Uterus (tissue), 4 donors: Measurements from ENCODE around the gene ADARB2. TPM values are rescaled to one million over a fixed set of nuclear protein-coding genes. Genes with fewer than 3 reads are reported as not detected.

ENCODE experiments used
- DNase-seq, 2 donors: peaks; one replicate each; pipeline ENCODE4 v3.0.0-alpha.2; 2019 to 2020
- H3K27ac ChIP-seq, 2 donors: fragments of 200-600 bp; sonication (generic); 1 replicate in 1 of 2; 2 replicates in 1 of 2; pipeline ENCODE4 v1.5.1; 2016 to 2018
- H3K27me3 ChIP-seq, 2 donors: fragments of 200-600 bp; sonication (generic); one replicate each; pipeline ENCODE4 v1.5.1; 2018 to 2019; ENCODE audit warnings: control low read depth in 1 of 2
- H3K36me3 ChIP-seq, 2 donors: fragments of 200-600 bp; sonication (generic); one replicate each; pipeline ENCODE4 v1.5.1; 2019; ENCODE audit warnings: control low read depth in 1 of 2
- H3K4me1 ChIP-seq, 2 donors: fragments of 200-600 bp; sonication (generic); one replicate each; pipeline ENCODE4 v1.5.1; 2018 to 2019; ENCODE audit warnings: control low read depth in 1 of 2
- H3K4me3 ChIP-seq, 2 donors: fragments of 200-600 bp; sonication (generic); 1 replicate in 1 of 2; 2 replicates in 1 of 2; pipeline ENCODE4 v1.5.1; 2018 to 2019; ENCODE audit warnings: mild to moderate bottlenecking in 1 of 2
- H3K9me3 ChIP-seq, 2 donors: fragments of 200-600 bp; sonication (generic); one replicate each; pipeline ENCODE4 v1.5.1; 2019; ENCODE audit warnings: control low read depth in 1 of 2
- CTCF ChIP-seq, 4 experiments: fragments of 200-600 bp in 2 of 4; fragments of 450-650 bp in 2 of 4; sonication (generic) in 2 of 4; IDR thresholded peaks; one replicate each; pipeline ENCODE4 v1.5.1; 2016 to 2019; ENCODE audit warnings: antibody characterized with exemption in 4 of 4, mild to moderate bottlenecking in 2 of 4, moderate library complexity in 1 of 4
- POLR2A ChIP-seq, 2 donors: fragments of 450-650 bp; IDR thresholded peaks; one replicate each; pipeline ENCODE4 v1.6.1; 2016; ENCODE audit warnings: antibody characterized with exemption in 2 of 2, mild to moderate bottlenecking in 1 of 2, moderate library complexity in 1 of 2
- intact Hi-C: fragments of 100-400 bp; cut with DNase I; formaldehyde crosslinking; loops from one replicate; pipeline ENCODE4 v1.15.1; 2023; ENCODE audit warnings: low total_unique reads
- total RNA-seq, 4 donors: library from RNA; depleted of rRNA in 3 of 4; stranded (reverse); fragments of >200 nt in 3 of 4; gene quantifications; one replicate each; pipeline versions ENCODE4 v1.1.0 to v1.2.4, GENCODE V29; 2014 to 2023
- donor health status: DM: yes; HTN: yes; CAD: no.

Gene ADARB2
- total RNA-seq, 4 donors from 2014 or later, result 0.76 to 2.6 (median 2.0) TPM; not detected in 1

GRCh38 chr10:1324903-1325302 lies 412.4 kb downstream of the ADARB2 start:
- no peak overlapping the region for H3K4me3 ChIP-seq
- H3K4me1 ChIP-seq, result no peaks in the 10 kb centered on the region
- H3K36me3 ChIP-seq, result no peaks in the 10 kb centered on the region
- no peak overlapping the region for H3K27ac ChIP-seq
- no peak for DNase-seq
- no peaks in the 10 kb centered on the region for H3K9me3 ChIP-seq
- TF ChIP-seq POLR2A (IDR thresholded peaks at IDR 0.05), result no peak
- no peak for TF ChIP-seq CTCF (IDR thresholded peaks at IDR 0.05)
- no peaks in the 10 kb centered on the region for H3K27me3 ChIP-seq
- intact Hi-C loops, result no loop called here

GRCh38 chr10:1323951-1324350 lies 413.4 kb downstream of the ADARB2 start:
- intact Hi-C loops, result no loop called here
- Histone ChIP-seq H3K4me1 (no peaks in the 10 kb centered on the region), H3K27ac (no peak overlapping the region), H3K27me3 (no peaks in the 10 kb centered on the region), H3K4me3 (no peak overlapping the region), H3K9me3 (no peaks in the 10 kb centered on the region), H3K36me3 (no peaks in the 10 kb centered on the region)
- TF ChIP-seq CTCF (IDR thresholded peaks at IDR 0.05) (no peak), POLR2A (IDR thresholded peaks at IDR 0.05) (no peak)
- no peak for DNase-seq

- intact Hi-C loops, result no loop called here
- TF ChIP-seq CTCF (IDR thresholded peaks at IDR 0.05), result no peak
- TF ChIP-seq POLR2A (IDR thresholded peaks at IDR 0.05), result no peak
- no peaks in the 10 kb centered on the region for H3K4me1 ChIP-seq
Observed at GRCh38 chr10:1320739-1321320, 416.5 kb downstream of the ADARB2 start.

GRCh38 chr10:1316809-1317143 lies 420.5 kb downstream of the ADARB2 start:
- Histone ChIP-seq H3K36me3 (no peaks in the 10 kb centered on the region), H3K27me3 (no peaks in the 10 kb centered on the region), H3K4me3 (no peak overlapping the region), H3K27ac (no peak overlapping the region), H3K4me1 (no peaks in the 10 kb centered on the region), H3K9me3 (no peaks in the 10 kb centered on the region)
- intact Hi-C loops, result no loop called here
- no peak for DNase-seq
- no peak for TF ChIP-seq POLR2A (IDR thresholded peaks at IDR 0.05)
- TF ChIP-seq CTCF (IDR thresholded peaks at IDR 0.05), result no peak

More at GRCh38 chr10:1320739-1321320, 416.5 kb downstream of the ADARB2 start:
- no peak for DNase-seq
- Histone ChIP-seq H3K27ac (no peak overlapping the region), H3K4me3 (no peak overlapping the region), H3K27me3 (no peaks in the 10 kb centered on the region), H3K9me3 (no peaks in the 10 kb centered on the region), H3K36me3 (no peaks in the 10 kb centered on the region)

- TF ChIP-seq CTCF (IDR thresholded peaks at IDR 0.05) (no peak), POLR2A (IDR thresholded peaks at IDR 0.05) (no peak)
- Histone ChIP-seq H3K27me3 (no peaks in the 10 kb centered on the region), H3K27ac (no peak overlapping the region), H3K4me1 (no peaks in the 10 kb centered on the region), H3K4me3 (no peak overlapping the region), H3K36me3 (no peaks in the 10 kb centered on the region), H3K9me3 (no peaks in the 10 kb centered on the region)
- no peak for DNase-seq
- intact Hi-C loops, result no loop called here
Observed at GRCh38 chr10:1316121-1316808, 421.1 kb downstream of the ADARB2 start.
